ENCODE results near the gene IGSF9B. TPM values are rescaled to one million over a fixed set of nuclear protein-coding genes. Genes with fewer than 3 reads are reported as not detected.
A peak's percentile ranks its signal among the peaks of the same experiment; 100 is the strongest.

Gene IGSF9B
- total RNA-seq, 3 donors from 2014 or later (not counting 1 experiment from before 2014, with no cell fraction given) = 2.2 to 6.1 (median 4.3) TPM

- H3K4me3 Mint-ChIP-seq = no peak overlapping the region
- H3K9me3 ChIP-seq (ENCODE audit: control insufficient read depth, insufficient read depth, low read length) = no peaks in the 10 kb centered on the region
Measured at GRCh38 chr11:133921026-133921425, 35.7 kb downstream of the IGSF9B start.

GRCh38 chr11:133920109-133920990, 36.4 kb downstream of the IGSF9B start:
- H3K9me3 ChIP-seq (ENCODE audit: control insufficient read depth, insufficient read depth, low read length) = no peaks in the 10 kb centered on the region
- no peak overlapping the region for H3K27ac ChIP-seq (ENCODE audit: low read length)
- no peaks in the 10 kb centered on the region for H3K4me1 Mint-ChIP-seq
- no peak for ATAC-seq
- H3K4me3 Mint-ChIP-seq = no peak overlapping the region
- no peak overlapping the region for H3K4me3 ChIP-seq (ENCODE audit: low read length)
- intact Hi-C loops (cut with micrococcal nuclease) = no loop called here
- TF ChIP-seq CTCF (IDR thresholded peaks at IDR 0.05) = no peak
- no peak for DNase-seq
- H3K9me3 Mint-ChIP-seq = no peaks in the 10 kb centered on the region
- H3K4me1 ChIP-seq (ENCODE audit: control insufficient read depth, insufficient read depth, low read length) = peaks cover 4% of the 10 kb centered on the region
- H3K27me3 ChIP-seq (ENCODE audit: control insufficient read depth, insufficient read depth, low read length) = peaks cover 4% of the 10 kb centered on the region
- H3K27me3 Mint-ChIP-seq (ENCODE audit: low read depth in 2 of 2) = peaks cover 7 to 16% of the 10 kb centered on the region in 2 donors
- WGBS (ENCODE audit: insufficient coverage) = 95% methylated on average over 47 of the region's 47 CpGs
- no peaks in the 10 kb centered on the region for H3K36me3 Mint-ChIP-seq
- H3K36me3 ChIP-seq (ENCODE audit: control insufficient read depth, insufficient read depth, low read length) = no peaks in the 10 kb centered on the region
- no peak overlapping the region for H3K27ac Mint-ChIP-seq

More at GRCh38 chr11:133921026-133921425, 35.7 kb downstream of the IGSF9B start:
- Mint-ChIP-seq H3K27me3 (ENCODE audit: low read depth in 2 of 2) (peaks cover 5 to 12% of the 10 kb centered on the region in 2 donors), H3K4me1 (no peaks in the 10 kb centered on the region), H3K27ac (no peak overlapping the region), H3K36me3 (no peaks in the 10 kb centered on the region), H3K9me3 (no peaks in the 10 kb centered on the region)
- Histone ChIP-seq H3K4me1 (ENCODE audit: control insufficient read depth, insufficient read depth, low read length) (peaks cover 4% of the 10 kb centered on the region), H3K27me3 (ENCODE audit: control insufficient read depth, insufficient read depth, low read length) (peaks cover 4% of the 10 kb centered on the region), H3K36me3 (ENCODE audit: control insufficient read depth, insufficient read depth, low read length) (no peaks in the 10 kb centered on the region), H3K27ac (ENCODE audit: low read length) (no peak overlapping the region), H3K4me3 (ENCODE audit: low read length) (no peak overlapping the region)
- 96% methylated on average over 33 of the region's 33 CpGs for WGBS (ENCODE audit: insufficient coverage)
- no peak for TF ChIP-seq CTCF (IDR thresholded peaks at IDR 0.05)
- DNase-seq (no peak), ATAC-seq (no peak)
- intact Hi-C loops (cut with micrococcal nuclease) = no loop called here

GRCh38 chr11:133919330-133920108, 37.2 kb downstream of the IGSF9B start:
- H3K27me3 Mint-ChIP-seq (ENCODE audit: low read depth in 2 of 2) = peaks cover 7 to 16% of the 10 kb centered on the region in 2 donors
- H3K4me3 Mint-ChIP-seq = peak overlapping the region; percentile 69
- Histone ChIP-seq H3K9me3 (ENCODE audit: control insufficient read depth, insufficient read depth, low read length) (no peaks in the 10 kb centered on the region), H3K36me3 (ENCODE audit: control insufficient read depth, insufficient read depth, low read length) (no peaks in the 10 kb centered on the region), H3K4me1 (ENCODE audit: control insufficient read depth, insufficient read depth, low read length) (peaks cover 4% of the 10 kb centered on the region), H3K4me3 (ENCODE audit: low read length) (no peak overlapping the region), H3K27me3 (ENCODE audit: control insufficient read depth, insufficient read depth, low read length) (peaks cover 4% of the 10 kb centered on the region), H3K27ac (ENCODE audit: low read length) (no peak overlapping the region)
- TF ChIP-seq CTCF (IDR thresholded peaks at IDR 0.05) = no peak
- 55% methylated on average over 66 of the region's 66 CpGs for WGBS (ENCODE audit: insufficient coverage)
- DNase-seq (peak in 1 of 2 donors; percentile 20), ATAC-seq (no peak)
- H3K9me3 Mint-ChIP-seq = no peaks in the 10 kb centered on the region
- no peak overlapping the region for H3K27ac Mint-ChIP-seq
- no peaks in the 10 kb centered on the region for H3K36me3 Mint-ChIP-seq
- intact Hi-C loops (cut with micrococcal nuclease) = no loop called here
- H3K4me1 Mint-ChIP-seq = no peaks in the 10 kb centered on the region
